ENCODE measurements around the gene RGS16.

RGS16 gene

DNA sequence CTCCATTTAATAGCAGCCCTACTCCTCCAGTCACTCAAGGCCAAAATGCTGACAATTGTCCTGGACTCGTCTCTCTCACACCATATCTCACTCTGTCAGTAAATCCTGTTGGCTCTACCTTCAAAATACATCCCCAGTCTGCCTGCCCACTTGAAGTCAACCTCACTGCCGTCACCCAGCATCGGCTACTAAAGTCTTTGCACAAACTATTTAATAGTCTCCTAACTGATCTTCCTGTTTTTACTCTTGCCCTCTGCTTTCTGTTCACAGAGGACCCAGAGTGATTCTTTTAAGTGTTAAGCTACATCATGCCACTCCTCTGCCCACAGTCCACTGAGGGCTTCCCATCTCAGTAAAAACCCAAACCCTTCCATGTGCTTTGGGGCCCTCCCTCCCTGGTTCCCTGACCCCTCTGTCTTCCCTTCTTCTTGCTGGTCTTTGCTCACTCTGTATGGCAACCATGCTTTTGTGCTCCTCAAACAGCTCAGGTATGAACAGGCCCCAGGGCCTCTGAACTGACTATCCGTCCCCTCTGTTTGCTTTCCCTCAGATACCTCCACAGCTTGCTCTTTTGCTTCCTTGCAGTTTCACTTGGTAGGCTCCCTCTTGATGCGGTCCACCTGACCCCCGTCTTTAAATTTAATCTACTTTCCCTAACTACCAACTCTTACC, 34.1 kb downstream of the RGS16 start:
- no peak for DNase-seq

GRCh38 chr1:182568647-182569284, 35.4 kb downstream of the RGS16 start:
- DNase-seq: no peak

- no peak for DNase-seq
Observed at GRCh38 chr1:182567629-182568028, 36.6 kb downstream of the RGS16 start.

DNA sequence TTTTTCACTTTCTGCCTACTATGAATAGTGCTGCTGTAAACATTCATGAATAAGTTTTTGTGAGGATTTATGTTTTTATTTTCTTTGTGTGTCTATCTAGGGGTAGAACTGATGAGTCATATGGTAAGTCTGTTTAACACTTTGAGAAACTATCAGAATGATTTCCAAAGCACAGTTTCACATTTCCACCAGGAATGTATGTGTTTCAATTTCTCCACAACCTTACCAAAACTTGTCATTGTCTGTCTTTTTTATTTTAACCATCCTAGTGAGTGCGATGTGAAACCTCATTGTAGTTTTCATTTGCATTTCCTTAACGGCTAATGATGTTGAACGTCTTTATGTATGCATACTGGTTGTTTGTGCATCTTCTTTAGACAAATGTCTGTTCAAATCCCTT, 38.7 kb downstream of the RGS16 start:
- no peak for DNase-seq

- no peak for DNase-seq
Observed at GRCh38 chr1:182564406-182565004, 39.7 kb downstream of the RGS16 start.

DNA sequence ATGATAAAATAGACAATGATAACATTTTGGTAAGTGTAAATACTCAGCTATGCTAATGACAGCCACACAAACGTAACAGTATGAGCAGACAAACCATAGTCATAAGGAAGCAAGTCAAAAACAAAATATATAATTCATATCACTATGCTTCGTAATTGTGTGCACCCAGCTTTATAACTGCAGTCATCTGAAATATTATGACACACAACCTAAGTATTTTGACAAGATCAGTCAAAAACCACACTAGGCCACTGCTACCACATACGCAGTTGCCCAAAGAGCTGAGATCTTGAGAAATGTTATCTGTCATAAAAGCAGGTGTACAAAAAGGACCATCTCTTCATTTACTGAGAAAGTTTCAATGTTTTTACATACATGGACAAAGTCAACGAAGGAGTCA, 41.1 kb downstream of the RGS16 start:
- DNase-seq: no peak

DNA sequence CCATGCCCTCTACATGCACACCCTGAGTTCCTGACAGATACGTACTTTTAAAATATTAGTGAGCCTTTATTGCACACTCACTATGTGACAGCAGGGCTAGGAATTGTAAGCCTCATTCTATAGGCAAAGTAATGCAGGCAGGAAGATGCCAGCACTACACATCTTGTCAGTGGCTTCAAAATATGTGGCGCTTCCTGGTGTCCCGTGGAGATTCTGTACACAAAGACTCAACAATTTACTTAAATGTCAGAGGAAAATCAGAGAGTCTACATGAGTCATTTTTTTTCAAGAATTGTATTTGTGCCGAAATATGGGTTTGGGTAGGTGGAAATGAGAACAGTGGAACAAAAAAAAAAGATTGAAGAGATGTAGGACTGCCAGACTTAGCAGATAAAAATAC, 42.7 kb downstream of the RGS16 start:
- DNase-seq: no peak

- no peak for DNase-seq
Observed at GRCh38 chr1:182560392-182560984, 43.7 kb downstream of the RGS16 start.

DNA sequence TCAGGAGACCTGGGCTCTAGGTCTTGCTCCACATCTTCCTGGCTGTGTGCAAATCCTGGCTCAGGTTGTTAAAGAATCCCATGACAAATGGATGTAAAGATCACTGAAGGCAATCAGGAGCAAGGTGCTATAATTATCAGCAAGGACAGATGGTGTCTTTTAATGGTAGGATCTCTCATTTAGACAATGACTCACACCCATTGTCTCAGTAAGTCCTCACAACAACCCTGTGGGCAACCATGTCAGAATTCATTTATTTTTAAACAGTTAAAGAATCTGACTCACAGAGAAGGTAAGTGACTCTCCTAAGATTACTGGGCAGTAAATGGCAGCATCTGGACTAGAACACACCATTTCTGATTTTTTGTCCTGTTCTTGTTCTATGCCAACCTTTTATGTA, 47.9 kb downstream of the RGS16 start:
- DNase-seq: no peak

- DNase-seq: no peak
Observed at GRCh38 chr1:182555493-182555892, 48.7 kb downstream of the RGS16 start.

DNA sequence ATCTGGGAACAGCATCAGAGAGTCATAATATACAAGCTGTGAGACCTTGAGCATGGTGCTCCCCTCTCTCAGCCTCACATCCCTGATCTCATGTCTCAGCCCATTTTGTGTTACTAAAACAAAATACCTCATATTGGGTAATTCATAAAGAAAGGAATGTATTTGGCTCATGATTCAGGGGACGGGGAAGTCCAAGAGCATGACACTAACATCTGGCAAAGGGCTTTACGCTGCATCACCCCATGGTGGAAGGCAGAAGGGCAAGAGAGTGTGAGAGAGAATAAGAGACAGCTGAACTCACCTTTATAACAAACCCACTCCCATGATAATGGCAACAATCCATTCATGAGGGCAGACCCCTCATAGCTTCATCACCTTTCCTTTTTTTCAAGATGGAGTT, 51.7 kb downstream of the RGS16 start:
- DNase-seq: no peak

DNA sequence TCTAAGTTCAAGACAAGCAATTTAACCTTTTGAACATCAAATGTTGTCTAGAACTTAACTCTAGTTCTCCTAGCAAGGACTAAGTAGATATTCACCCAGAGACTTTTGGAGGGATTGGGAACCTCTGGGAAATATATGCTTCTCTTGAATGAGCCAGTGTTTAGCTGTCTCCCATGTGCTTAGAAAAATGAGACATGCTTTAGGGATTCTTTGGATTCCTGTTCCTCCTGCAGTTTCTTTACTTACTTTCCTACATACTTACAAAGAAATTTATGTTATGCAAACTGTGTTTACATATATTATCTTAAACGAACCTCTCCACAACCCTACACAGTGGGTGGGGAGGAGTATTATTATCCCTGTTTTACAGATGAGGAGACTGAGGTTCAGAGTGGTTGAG, 54.4 kb downstream of the RGS16 start:
- DNase-seq: no peak

GRCh38 chr1:182549346-182549745, 54.8 kb downstream of the RGS16 start:
- no peak for DNase-seq

Data from GOT3 (cell line).